GM12878 (cell line): Measurements from ENCODE around the gene LRRFIP2. TPM values are rescaled to one million over a fixed set of nuclear protein-coding genes. Genes with fewer than 3 reads are reported as not detected.

ENCODE experiments used
- CBX5 ChIP-seq: sonication (generic); IDR thresholded peaks from 2 replicates; pipeline ENCODE4 v1.6.1; 2016; ENCODE audit warnings: low read depth, moderate library complexity, mild to moderate bottlenecking, inconsistent platforms
- CEBPZ ChIP-seq: fragments of 150-350 bp; IDR thresholded peaks from 2 replicates; pipeline ENCODE4 v1.6.1; 2016; ENCODE audit warnings: low read depth, low read length
- HSF1 ChIP-seq: fragments of 150-350 bp; IDR thresholded peaks from 2 replicates; pipeline ENCODE4 v1.6.1; 2014; ENCODE audit warnings: mild to moderate bottlenecking, low read depth, low read length
- NFXL1 ChIP-seq: fragments of 450-650 bp; IDR thresholded peaks from 2 replicates; pipeline ENCODE4 v1.6.1; 2017; ENCODE audit warnings: antibody characterized with exemption, mild to moderate bottlenecking, borderline replicate concordance
- NFYB ChIP-seq: IDR thresholded peaks from 2 replicates; pipeline ENCODE4 v1.6.1; 2011; ENCODE audit warnings: low read depth, mild to moderate bottlenecking, low read length, improper control_type of control experiment, moderate library complexity; ENCODE audit not compliant: insufficient read depth
- NR2F1 ChIP-seq: fragments of 450-650 bp; conservative IDR thresholded peaks from 2 replicates; pipeline ENCODE4 v1.6.1; 2017; ENCODE audit warnings: mild to moderate bottlenecking
- RCOR1 ChIP-seq: conservative IDR thresholded peaks from 2 replicates; pipeline ENCODE4 v1.6.1; 2012; ENCODE audit warnings: low read depth, low read length, improper control_type of control experiment
- SMAD5 ChIP-seq: IDR thresholded peaks from 2 replicates; pipeline ENCODE4 v1.6.1; 2016; ENCODE audit warnings: antibody characterized with exemption, low read depth
- SREBF1 ChIP-seq: IDR thresholded peaks from 2 replicates; pipeline ENCODE4 v1.6.1; 2012; ENCODE audit warnings: mild to moderate bottlenecking, low read length
- STAT3 ChIP-seq: IDR thresholded peaks from 2 replicates; pipeline ENCODE4 v1.6.1; 2011; ENCODE audit warnings: low read depth, low read length, improper control_type of control experiment
- SUPT20H ChIP-seq: IDR thresholded peaks from 2 replicates; pipeline ENCODE4 v1.6.1; 2011; ENCODE audit warnings: low read depth, mild to moderate bottlenecking, low read length, moderate library complexity, borderline replicate concordance; ENCODE audit not compliant: control insufficient read depth
- TCF7 ChIP-seq: IDR thresholded peaks from 2 replicates; pipeline ENCODE4 v1.6.1; 2014; ENCODE audit warnings: antibody characterized with exemption, borderline replicate concordance
- ZNF687 ChIP-seq: fragments of 450-650 bp; IDR thresholded peaks from 2 replicates; pipeline ENCODE4 v1.6.1; 2017; ENCODE audit warnings: mild to moderate bottlenecking, moderate library complexity
- polyA plus RNA-seq, 11 experiments: library from polyadenylated mRNA; depleted of rRNA in 4 of 11; unstranded in 6 of 11; stranded (reverse) in 5 of 11; fragments of >200 nt; fragmentation: Nextera tagmentation in 4 of 11; fragmentation: Illumina TruSeq in 1 of 11; extraction: Ambion mirVana in 4 of 11; extraction: Trizol in 1 of 11; gene quantifications; 1 replicate in 1 of 11; 2 replicates in 10 of 11; pipeline versions ENCODE4 v1.2.1 to v1.2.3, GENCODE V29; 2011 to 2016; ENCODE audit warnings: inconsistent platforms in 2 of 11, missing spikeins in 2 of 11, low read depth in 1 of 11
- total RNA-seq, 4 experiments: library from RNA; depleted of rRNA in 3 of 4; stranded (reverse); fragments of >200 nt in 3 of 4; fragmentation: Illumina TruSeq in 1 of 4; extraction: Trizol in 1 of 4; gene quantifications; 2 replicates each; pipeline versions ENCODE4 v1.2.1 to v1.2.3, GENCODE V29; 2013 to 2021
- TF ChIP-seq, protein P1 (sequence below): fragments of 450-650 bp; IDR thresholded peaks from 2 replicates; pipeline ENCODE4 v1.6.1; 2016; ENCODE audit warnings: mild to moderate bottlenecking
- TF ChIP-seq, protein P2 (sequence below): fragments of 450-650 bp; IDR thresholded peaks from 2 replicates; pipeline ENCODE4 v1.6.1; 2017; ENCODE audit warnings: mild to moderate bottlenecking, low read depth, inconsistent platforms; ENCODE audit not compliant: poor library complexity, severe bottlenecking

LRRFIP2 gene
- total and polyA plus RNA-seq, 10 of the 15 experiments (the other 5 are each of a cell fraction or from before 2014, with no cell fraction given) = 9.7 to 46.9 (median 38.1) TPM

DNA sequence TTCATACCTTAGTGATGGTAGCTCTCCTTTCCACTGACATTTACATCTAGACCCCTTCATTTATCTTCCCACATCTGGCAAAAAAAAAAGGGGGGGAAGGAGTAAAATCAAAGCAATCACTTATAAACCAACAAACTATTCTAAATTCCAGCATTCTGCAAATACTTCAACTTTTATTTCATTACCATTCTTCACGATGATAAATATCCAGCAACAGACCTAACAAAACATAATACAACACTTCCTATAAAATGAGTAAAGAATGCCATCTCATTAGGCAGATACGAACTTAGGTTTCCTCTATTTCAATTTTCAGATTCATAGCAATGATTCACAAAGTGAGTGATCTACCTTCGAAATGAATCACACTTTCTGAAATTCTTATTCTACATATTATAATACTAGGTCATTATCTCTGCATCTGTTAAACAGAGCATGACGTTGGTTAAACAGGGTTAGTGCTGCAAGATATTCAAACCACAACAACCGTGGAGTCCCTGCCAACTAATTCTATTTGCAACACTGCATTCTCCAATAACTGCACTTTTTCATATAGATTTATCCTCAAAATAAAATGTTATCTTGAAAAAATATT lies at the start of gene LRRFIP2 (continued):
- no peak for TF ChIP-seq ZNF687
- peak; percentile 73 for TF ChIP-seq SREBF1
- TF ChIP-seq HSF1 = no peak
- TF ChIP-seq, protein P1, sequence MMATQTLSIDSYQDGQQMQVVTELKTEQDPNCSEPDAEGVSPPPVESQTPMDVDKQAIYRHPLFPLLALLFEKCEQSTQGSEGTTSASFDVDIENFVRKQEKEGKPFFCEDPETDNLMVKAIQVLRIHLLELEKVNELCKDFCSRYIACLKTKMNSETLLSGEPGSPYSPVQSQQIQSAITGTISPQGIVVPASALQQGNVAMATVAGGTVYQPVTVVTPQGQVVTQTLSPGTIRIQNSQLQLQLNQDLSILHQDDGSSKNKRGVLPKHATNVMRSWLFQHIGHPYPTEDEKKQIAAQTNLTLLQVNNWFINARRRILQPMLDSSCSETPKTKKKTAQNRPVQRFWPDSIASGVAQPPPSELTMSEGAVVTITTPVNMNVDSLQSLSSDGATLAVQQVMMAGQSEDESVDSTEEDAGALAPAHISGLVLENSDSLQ = no peak
- no peak for TF ChIP-seq SUPT20H
- no peak for TF ChIP-seq SMAD5
- no peak for TF ChIP-seq CBX5
- no peak for TF ChIP-seq NFXL1
- no peak for TF ChIP-seq NFYB
- TF ChIP-seq, protein P2, sequence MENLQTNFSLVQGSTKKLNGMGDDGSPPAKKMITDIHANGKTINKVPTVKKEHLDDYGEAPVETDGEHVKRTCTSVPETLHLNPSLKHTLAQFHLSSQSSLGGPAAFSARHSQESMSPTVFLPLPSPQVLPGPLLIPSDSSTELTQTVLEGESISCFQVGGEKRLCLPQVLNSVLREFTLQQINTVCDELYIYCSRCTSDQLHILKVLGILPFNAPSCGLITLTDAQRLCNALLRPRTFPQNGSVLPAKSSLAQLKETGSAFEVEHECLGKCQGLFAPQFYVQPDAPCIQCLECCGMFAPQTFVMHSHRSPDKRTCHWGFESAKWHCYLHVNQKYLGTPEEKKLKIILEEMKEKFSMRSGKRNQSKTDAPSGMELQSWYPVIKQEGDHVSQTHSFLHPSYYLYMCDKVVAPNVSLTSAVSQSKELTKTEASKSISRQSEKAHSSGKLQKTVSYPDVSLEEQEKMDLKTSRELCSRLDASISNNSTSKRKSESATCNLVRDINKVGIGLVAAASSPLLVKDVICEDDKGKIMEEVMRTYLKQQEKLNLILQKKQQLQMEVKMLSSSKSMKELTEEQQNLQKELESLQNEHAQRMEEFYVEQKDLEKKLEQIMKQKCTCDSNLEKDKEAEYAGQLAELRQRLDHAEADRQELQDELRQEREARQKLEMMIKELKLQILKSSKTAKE = peak; percentile 57
- no peak for TF ChIP-seq STAT3
- peak; percentile 27; the same call in 1 of the 2 replicates for TF ChIP-seq TCF7
- 0 out of 2 replicates have a peak, but pooled peaks have one; percentile 37 for TF ChIP-seq RCOR1
- peak; percentile 87 for TF ChIP-seq NR2F1
- no peak for TF ChIP-seq CEBPZ
